ENCODE results near the gene TNFRSF11A.

Gene TNFRSF11A

GRCh38 chr18:62324917-62325805 lies at the start of gene TNFRSF11A:
Gene TNFRSF11A (plus strand): TSS chr18:62325310. CDS start chr18:62325353, 43 bp downstream.
- peak in 1 of 2 donors; percentile 48 for DNase-seq (ENCODE audit: low read depth in 2 of 2)

DNA sequence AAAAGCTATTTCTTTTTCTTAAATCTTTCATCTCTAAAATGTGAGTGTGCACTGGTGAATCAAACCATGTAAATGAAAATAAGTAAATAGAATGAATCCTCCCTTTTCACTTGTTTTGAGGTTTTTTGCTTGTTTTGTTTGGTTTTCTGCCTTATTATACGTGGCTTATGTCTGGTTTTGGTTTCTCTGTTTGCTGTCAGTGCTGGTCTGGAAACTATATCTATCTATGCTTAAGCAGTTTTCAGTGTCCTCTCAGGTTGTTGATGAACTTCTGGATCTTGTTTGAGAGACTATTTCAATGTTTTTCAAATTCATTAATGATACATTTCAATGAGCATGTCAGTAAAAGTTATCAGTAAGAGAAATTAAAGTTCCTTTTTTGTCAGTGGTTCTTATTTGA lies 48.1 kb upstream of the TNFRSF11A start:
- DNase-seq (ENCODE audit: low read depth in 2 of 2) = no peak

DNA sequence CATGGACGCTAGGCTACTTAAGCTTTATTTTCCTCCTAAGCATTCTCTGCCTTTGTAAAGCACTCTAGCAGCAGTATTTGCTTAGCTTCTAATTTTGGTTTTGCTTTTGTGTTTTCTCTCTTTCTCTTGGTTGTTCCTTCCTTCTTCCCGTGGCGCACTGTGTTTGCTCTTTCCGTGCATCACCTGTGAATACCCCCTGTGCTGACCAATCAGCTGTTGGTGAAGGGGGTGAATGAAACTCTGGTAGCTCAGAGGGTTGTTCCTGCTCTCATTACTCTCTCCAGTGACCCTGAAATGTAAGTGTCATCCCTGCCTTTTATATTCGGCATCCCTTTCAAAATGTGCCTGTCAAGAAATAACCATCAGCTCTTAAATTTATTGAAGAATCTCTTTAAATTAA lies 45.5 kb upstream of the TNFRSF11A start:
- DNase-seq (ENCODE audit: low read depth in 2 of 2) = no peak

DNA sequence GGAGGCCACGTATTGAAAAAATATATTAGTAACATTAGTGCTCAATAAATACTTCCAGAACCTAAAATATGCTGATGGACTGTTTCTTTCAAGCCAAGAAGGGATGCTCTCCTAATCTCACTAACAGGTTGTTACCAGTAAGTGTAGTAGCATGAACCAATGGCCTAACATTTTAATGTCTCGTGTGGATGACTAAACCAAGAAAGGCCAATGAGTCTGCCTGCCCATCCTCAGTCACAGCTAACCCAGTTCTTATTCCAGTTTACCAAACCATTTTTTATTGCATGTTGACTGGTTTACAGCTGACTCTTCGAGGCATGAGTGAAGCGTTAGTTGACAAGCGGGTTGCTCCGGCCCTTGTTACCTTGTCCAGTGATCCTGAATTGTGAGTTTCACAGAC lies 45.1 kb upstream of the TNFRSF11A start:
- DNase-seq (ENCODE audit: low read depth in 2 of 2) = no peak

GRCh38 chr18:62280786-62281185 lies 44.3 kb upstream of the TNFRSF11A start:
- DNase-seq (ENCODE audit: low read depth in 2 of 2) = no peak

DNA sequence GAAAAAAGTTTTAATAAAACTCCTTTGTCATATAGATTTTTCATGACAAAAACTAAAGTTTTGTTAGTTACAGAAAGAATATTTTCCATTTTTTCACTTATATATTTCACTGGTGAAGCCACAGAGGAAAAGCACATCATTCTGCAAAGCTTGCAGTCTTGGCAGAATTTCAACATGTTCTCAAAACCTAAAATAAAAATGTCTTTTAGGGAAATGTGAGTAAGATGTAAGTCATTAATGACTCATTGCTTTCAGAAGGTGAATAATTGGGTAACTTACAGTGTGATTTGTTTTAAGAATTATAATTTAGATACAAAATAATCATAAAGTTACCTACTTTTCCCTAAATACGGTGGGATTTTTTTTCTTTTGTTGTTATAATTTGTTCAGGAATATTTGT lies 43.4 kb upstream of the TNFRSF11A start:
- DNase-seq (ENCODE audit: low read depth in 2 of 2) = no peak

- DNase-seq (ENCODE audit: low read depth in 2 of 2) = no peak
Measured at GRCh38 chr18:62282188-62282629, 42.9 kb upstream of the TNFRSF11A start.

- DNase-seq (ENCODE audit: low read depth in 2 of 2) = no peak
Measured at GRCh38 chr18:62284637-62285036, 40.5 kb upstream of the TNFRSF11A start.

DNA sequence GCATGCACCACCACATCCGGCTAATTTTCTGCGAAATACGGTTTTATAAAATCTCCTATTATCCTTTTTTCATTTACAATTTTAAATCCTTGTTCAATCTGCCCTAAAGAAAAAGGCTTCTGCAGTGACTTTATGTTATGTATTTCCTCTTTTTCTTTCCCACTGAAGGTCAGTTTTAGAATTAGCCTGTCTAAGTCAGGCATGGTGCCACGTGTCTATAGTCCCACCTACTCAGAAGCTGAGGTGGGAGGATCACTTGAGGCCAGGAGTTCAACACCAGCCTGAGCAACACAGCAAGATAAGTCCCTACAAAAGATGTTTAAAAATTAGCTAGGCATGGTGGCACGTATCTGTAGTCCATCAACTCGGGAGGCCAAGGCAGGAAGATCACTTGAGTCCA lies 39.8 kb upstream of the TNFRSF11A start:
- no peak for DNase-seq (ENCODE audit: low read depth in 2 of 2)

DNA sequence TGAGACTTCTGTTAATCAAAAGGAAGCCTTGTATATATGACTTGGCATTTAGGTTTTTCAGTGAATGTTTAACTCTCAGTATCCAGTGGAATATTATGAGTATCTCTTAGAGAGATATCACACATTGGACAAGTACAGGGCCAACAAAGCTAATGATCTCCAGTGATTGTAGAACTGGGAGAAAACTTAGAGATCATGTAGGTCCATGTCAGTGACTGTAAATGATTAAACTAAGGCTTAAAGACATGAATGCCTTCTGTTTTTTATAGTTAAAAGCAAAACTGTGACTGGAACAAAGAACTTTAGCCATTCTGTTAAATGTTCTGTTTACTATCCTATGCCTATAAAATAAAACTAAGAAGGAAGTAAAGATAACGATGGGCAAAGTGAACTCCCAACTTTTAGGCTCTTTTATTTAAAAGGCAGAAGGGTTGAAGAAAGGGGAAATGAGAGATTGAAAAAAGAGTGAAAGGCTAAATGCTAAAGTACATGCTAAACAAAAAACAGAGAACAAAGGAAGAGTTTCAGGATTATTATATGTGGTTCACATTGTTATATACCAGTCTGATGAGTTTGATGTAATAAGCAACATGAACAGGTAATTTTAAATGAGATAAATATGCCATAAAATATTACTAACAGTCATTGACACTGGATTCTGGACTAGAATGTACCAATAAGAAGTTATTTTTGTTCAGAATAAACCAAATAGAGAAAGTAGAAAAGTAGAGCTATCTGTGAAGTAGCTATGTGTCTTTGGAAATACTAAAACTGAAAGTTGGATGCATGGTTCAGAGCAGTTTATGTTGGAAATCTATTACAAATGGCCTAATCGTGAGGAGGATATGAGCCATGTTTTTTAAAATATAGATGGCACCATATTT lies 37.1 kb upstream of the TNFRSF11A start:
- no peak for DNase-seq (ENCODE audit: low read depth in 2 of 2)

GRCh38 chr18:62288665-62289008 lies 36.5 kb upstream of the TNFRSF11A start:
- DNase-seq (ENCODE audit: low read depth in 2 of 2) = no peak

DNA sequence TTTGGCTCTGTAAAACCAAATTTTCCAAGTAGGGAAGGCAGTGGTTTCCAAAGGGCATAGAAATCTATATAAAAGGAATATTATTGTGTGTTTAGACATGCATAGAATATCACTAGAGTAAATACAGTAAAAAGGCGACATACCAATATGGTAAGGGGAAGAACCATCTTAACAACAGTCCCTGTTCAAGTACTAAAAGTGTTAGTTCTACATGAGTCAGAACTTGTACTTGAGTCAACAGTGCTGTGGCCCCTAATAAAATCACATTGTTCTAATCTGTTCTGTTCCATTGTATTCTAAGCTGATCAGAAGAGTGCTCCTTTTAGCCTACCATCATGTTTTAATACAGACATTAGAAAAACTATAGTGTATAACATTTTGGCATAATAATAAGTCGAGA lies 36.1 kb upstream of the TNFRSF11A start:
- DNase-seq (ENCODE audit: low read depth in 2 of 2) = no peak

DNA sequence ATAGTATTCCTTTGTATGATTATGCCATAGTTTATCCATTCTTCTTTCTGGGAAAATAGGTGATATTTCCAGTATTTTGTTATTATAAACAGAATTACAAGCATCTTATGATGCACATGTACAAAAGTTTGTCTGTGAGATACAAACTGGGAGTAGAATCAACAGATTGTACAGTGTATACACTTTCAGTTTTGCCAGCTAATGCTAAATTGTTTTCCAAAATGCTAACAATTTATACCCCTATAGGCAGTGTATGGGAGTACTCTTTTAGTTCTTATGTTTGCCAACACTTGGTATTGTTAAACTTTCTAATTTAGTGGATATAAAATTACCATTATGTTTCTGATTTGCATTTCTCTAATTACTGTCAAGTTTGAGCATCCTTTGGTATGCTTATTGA lies 31.0 kb upstream of the TNFRSF11A start:
- no peak for DNase-seq (ENCODE audit: low read depth in 2 of 2)

DNA sequence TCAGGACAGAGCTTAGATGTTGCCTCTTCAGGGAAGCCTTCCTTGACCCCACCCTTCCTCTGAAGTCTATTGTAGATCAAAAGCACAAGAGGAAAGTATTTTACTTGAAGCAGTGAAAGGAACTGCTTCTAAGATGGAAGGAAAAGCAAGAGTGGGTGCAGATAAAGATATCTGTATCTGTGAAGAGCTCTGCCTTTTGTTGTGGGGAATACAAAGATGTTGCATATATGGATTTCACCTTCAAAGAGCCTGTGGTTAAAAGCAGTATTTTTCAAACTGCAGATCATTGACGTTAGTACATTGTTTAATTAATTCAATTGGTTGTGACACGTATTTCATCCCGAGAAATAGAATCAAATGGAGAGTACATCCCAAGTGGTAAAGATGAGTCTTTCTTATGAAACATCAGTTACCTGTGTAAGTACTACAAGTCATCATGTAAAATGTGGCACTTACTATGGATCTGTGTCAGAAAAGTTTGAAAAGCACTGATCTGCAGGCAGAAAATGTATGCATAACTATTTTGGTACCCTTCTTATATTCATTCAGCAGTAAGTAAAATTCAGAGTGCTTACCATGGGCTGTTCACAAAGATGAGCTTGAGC lies 24.6 kb upstream of the TNFRSF11A start:
- no peak for DNase-seq (ENCODE audit: low read depth in 2 of 2)

DNA sequence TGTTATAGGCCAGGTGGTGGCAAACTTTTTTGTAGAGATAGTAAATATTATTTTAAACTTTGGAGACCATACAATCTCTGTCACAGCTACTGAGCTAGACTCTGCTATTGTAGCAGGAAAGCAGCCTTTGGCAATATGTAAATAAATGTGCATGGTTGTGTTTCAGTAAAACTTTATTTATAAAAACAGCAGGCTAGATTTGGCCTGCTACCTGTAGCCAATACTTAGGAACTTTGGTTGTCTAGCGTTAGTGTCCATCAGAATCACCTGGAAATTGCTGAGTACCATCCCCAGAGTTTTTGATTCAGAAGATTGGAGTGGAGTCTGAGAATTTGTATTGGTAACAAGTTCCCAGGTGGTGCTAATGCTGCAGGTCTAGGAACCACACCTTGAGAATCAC lies 23.8 kb upstream of the TNFRSF11A start:
- no peak for DNase-seq (ENCODE audit: low read depth in 2 of 2)

GRCh38 chr18:62312851-62313250 lies 12.3 kb upstream of the TNFRSF11A start:
- DNase-seq (ENCODE audit: low read depth in 2 of 2) = no peak

DNA sequence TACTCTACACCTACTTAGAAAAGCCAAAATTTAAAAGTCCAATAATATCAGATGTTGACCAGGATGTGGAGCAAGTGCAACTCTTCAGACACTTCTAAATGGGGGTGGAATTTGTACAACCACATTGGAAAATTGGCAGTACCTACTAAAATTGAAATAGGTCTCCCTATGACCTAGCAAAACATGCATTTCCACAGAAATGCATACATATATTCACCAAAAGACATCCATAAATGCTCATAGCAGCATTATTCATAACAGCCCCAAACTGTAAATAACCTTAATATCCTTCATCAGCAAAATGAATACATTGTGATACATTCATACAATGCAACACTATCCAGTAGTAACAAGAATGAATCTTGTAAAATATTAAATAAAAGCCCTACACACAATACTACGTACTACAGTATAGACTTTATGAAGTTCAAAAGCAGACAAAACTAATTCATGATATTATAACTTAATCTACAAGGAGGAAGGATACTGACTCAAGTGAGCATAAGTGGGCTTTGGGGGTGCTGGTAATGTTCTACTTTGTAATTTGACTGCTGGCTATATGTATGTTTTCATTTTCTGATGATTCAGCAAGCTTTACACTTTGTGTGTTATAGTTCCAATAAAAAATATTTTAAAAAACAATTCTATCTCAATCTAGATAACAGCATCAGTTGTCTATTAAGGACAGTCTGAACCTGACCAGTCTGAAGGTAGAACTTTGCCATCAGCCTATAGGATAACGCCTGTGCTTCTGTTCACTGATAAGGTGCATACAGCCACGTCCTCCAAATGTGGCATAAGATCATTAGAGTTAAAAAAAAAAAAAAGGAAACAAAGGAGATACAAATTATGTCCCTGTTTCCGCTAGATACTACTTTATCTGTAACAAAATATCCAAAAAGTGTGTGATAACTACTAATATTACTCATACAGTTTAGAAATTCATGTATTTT lies 6.6 kb upstream of the TNFRSF11A start:
- no peak for DNase-seq (ENCODE audit: low read depth in 2 of 2)

GRCh38 chr18:62321201-62321600 lies 3.9 kb upstream of the TNFRSF11A start:
- DNase-seq (ENCODE audit: low read depth in 2 of 2) = no peak

GRCh38 chr18:62323483-62324180 lies 1.5 kb upstream of the TNFRSF11A start:
- no peak for DNase-seq (ENCODE audit: low read depth in 2 of 2)

DNA sequence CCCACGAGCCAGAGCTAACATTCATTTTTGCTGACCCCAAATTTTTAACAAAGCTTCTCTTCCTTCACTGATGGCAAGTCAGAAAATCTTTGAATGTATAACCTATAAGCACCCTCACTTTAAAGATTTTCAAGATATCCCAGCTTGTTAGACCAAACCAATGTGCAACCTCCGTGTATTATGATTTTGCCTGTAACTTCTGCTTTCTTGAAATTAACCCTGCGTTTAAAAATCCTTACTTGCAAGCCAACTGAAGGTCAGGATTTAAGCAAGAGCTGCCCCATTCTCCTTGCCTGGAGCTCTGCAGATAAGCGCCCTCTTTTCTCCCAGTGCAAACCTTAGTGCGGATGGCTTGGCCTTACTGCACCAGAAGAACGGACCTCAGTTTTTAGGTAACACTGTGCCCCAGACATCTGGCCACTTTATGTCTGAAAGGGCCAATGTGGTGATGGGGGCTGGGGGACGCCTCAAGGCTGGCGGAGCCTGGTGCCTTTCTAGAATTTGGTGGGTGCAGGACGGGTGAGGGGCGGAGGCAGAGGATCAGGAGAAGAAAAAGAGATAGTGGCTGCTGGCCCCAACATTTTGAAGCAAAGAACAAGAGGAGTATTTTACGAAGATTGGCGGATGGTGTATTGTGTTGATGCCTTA lies 805 bp upstream of the TNFRSF11A start:
- DNase-seq (ENCODE audit: low read depth in 2 of 2) = no peak

Data from stimulated activated CD4-positive, alpha-beta T cell treated with anti-CD3 and anti-CD28 coated beads, Interleukin-1b, Interleukin-23, amount 100 ng/mL, for 1 hour (primary cell).